GM12878 (cell line): ENCODE measurements around the gene IFI44L. TPM values are rescaled to one million over a fixed set of nuclear protein-coding genes. Genes with fewer than 3 reads are reported as not detected.
A peak's percentile ranks its signal among the peaks of the same experiment; 100 is the strongest.

Source experiments
- ATAC-seq: fragments of 200-7000 bp; cut with Tn5 transposase; 3 replicates; pipeline ENCODE4 v1.9.1; 2020; ENCODE audit warnings: mild to moderate bottlenecking, moderate library complexity
- BruUV-seq: library from RNA; stranded (reverse); fragments of 400-500 nt; replicated peaks from 2 replicates; lab custom pipeline; 2021; lab: Mats Ljungman, UMichigan
- CTCF ChIA-PET: fragments of 300-600 bp; sonication (Branson Sonifier 250); formaldehyde crosslinking; extraction: SDS; loops from one replicate; lab custom pipeline; 2021; ENCODE audit warnings: inconsistent platforms; lab: Yijun Ruan, JAX
- POLR2A ChIA-PET: fragments of 350-600 bp; formaldehyde crosslinking; extraction: SDS; loops from one replicate; lab custom pipeline; 2021; ENCODE audit warnings: inconsistent platforms; lab: Charles Lee
- RAD21 ChIA-PET: fragments of 300-600 bp; sonication (Branson Sonifier 250); formaldehyde crosslinking; loops from one replicate; lab custom pipeline; 2023; ENCODE audit warnings: antibody characterized with exemption; ENCODE audit not compliant: unreplicated experiment; lab: Charles Lee
- SMC1A ChIA-PET: fragments of 300-600 bp; sonication (Branson Sonifier 250); formaldehyde crosslinking; loops from one replicate; lab custom pipeline; 2023; ENCODE audit not compliant: unreplicated experiment, uncharacterized antibody; lab: Charles Lee
- DNase-seq: peaks from one replicate; pipeline ENCODE4 v3.0.0-alpha.2; 2011; ENCODE audit warnings: low read depth, low spot score
- FAIRE-seq: peaks from 3 replicates; lab custom pipeline; 2011; peaks lifted over from hg19 to GRCh38; lab: Jason Lieb, UNC
- H2AFZ ChIP-seq: 2 replicates; pipeline ENCODE4 v1.6.0; 2011; ENCODE audit warnings: low read depth, low read length, control low read depth; ENCODE audit not compliant: control insufficient read depth
- H3K27ac ChIP-seq: 2 replicates; pipeline ENCODE4 v1.5.1; 2011; ENCODE audit warnings: control low read depth; ENCODE audit not compliant: control insufficient read depth, insufficient read depth
- H3K27me3 ChIP-seq, 2 experiments: replicated peaks in 1 of 2; 2 replicates each; pipeline versions ENCODE4 v1.6.0 to v1.6.1; 2011; ENCODE audit warnings: low read length in 1 of 2; ENCODE audit not compliant: control insufficient read depth in 2 of 2, insufficient read depth in 2 of 2
- H3K36me3 ChIP-seq, 2 experiments: 2 replicates each; pipeline ENCODE4 v1.5.1; 2011; ENCODE audit warnings: low read length in 1 of 2; ENCODE audit not compliant: control insufficient read depth in 2 of 2, insufficient read depth in 2 of 2
- H3K4me1 ChIP-seq: 2 replicates; pipeline ENCODE4 v1.6.1; 2011; ENCODE audit warnings: mild to moderate bottlenecking, low read length, moderate library complexity, mixed read lengths; ENCODE audit not compliant: control insufficient read depth, insufficient read depth
- H3K4me2 ChIP-seq: 2 replicates; pipeline ENCODE4 v1.6.0; 2011; ENCODE audit warnings: control low read depth; ENCODE audit not compliant: control insufficient read depth, insufficient read depth
- H3K4me3 ChIP-seq: fragments of 200-600 bp; sonication (generic); 2 replicates; pipeline ENCODE4 v1.5.1; 2016
- H3K79me2 ChIP-seq: 2 replicates; pipeline ENCODE4 v1.6.0; 2011; ENCODE audit warnings: low read length; ENCODE audit not compliant: control insufficient read depth, insufficient read depth
- H3K9ac ChIP-seq: 2 replicates; pipeline ENCODE4 v1.8.0; 2011; ENCODE audit warnings: low read length, control low read depth, mixed read lengths; ENCODE audit not compliant: control insufficient read depth, insufficient read depth
- H3K9me3 ChIP-seq: replicated peaks from 3 replicates; pipeline ENCODE4 v1.5.1; 2011; ENCODE audit warnings: mild to moderate bottlenecking, low read length; ENCODE audit not compliant: control insufficient read depth, insufficient read depth
- H4K20me1 ChIP-seq: 2 replicates; pipeline ENCODE4 v1.6.0; 2011; ENCODE audit not compliant: control insufficient read depth, insufficient read depth
- BCL11A ChIP-seq: IDR thresholded peaks from 2 replicates; pipeline ENCODE4 v1.6.1; 2011; ENCODE audit warnings: low read depth, low read length
- BMI1 ChIP-seq: fragments of 450-650 bp; IDR thresholded peaks from 2 replicates; pipeline ENCODE4 v1.6.1; 2016; ENCODE audit warnings: mild to moderate bottlenecking, moderate library complexity, borderline replicate concordance
- CREB1 ChIP-seq: IDR thresholded peaks from 2 replicates; pipeline ENCODE4 v1.6.1; 2012; ENCODE audit warnings: low read depth, mild to moderate bottlenecking, inconsistent platforms
- HCFC1 ChIP-seq: fragments of 150-350 bp; IDR thresholded peaks from 2 replicates; pipeline ENCODE4 v1.6.1; 2014; ENCODE audit warnings: low read length
- IRF3 ChIP-seq: fragments of 450-650 bp; IDR thresholded peaks from 2 replicates; pipeline ENCODE4 v1.6.1; 2014; ENCODE audit warnings: mild to moderate bottlenecking
- MTA3 ChIP-seq: IDR thresholded peaks from 2 replicates; pipeline ENCODE4 v1.6.1; 2012; ENCODE audit warnings: low read length, inconsistent platforms, borderline replicate concordance
- NFIC ChIP-seq: IDR thresholded peaks from 2 replicates; pipeline ENCODE4 v1.6.1; 2012; ENCODE audit warnings: low read depth, mild to moderate bottlenecking, inconsistent platforms, low read length, moderate library complexity
- PML ChIP-seq: IDR thresholded peaks from 2 replicates; pipeline ENCODE4 v1.6.1; 2012; ENCODE audit warnings: low read length, inconsistent platforms
- RAD21 ChIP-seq: IDR thresholded peaks from 2 replicates; pipeline ENCODE4 v1.6.1; 2011; ENCODE audit warnings: mild to moderate bottlenecking, low read depth, low read length, moderate library complexity; ENCODE audit not compliant: insufficient read depth
- REST ChIP-seq: IDR thresholded peaks from 2 replicates; pipeline ENCODE4 v1.6.1; 2012; ENCODE audit warnings: mild to moderate bottlenecking, low read depth, low read length
- SUPT20H ChIP-seq: IDR thresholded peaks from 2 replicates; pipeline ENCODE4 v1.6.1; 2011; ENCODE audit warnings: low read depth, mild to moderate bottlenecking, low read length, moderate library complexity, borderline replicate concordance; ENCODE audit not compliant: control insufficient read depth
- USF1 ChIP-seq: IDR thresholded peaks from 2 replicates; pipeline ENCODE4 v1.6.1; 2011; ENCODE audit warnings: borderline replicate concordance, low read depth, mild to moderate bottlenecking, moderate library complexity, mixed read lengths, low read length; ENCODE audit not compliant: insufficient read depth; ENCODE audit errors: extremely low read length
- ZBTB4 ChIP-seq: fragments of 450-650 bp; formaldehyde crosslinking; IDR thresholded peaks from 2 replicates; pipeline ENCODE4 v1.4.0; 2022; ENCODE audit warnings: mild to moderate bottlenecking, moderate library complexity
- WGBS: methylation state at CpG from one replicate; pipeline ENCODE4 v1.1.6; 2016; ENCODE audit warnings: low lambda C conversion rate; ENCODE audit not compliant: insufficient replicate concordance, insufficient coverage; ENCODE audit errors: missing lambda C conversion rate; 5-methylcytosine and 5-hydroxymethylcytosine counted together
- in situ Hi-C: fragments of 300-500 bp; cut with MboI; formaldehyde crosslinking; loops from 9 replicates; pipeline ENCODE4 v1.14.3; 2018; ENCODE audit warnings: mixed read lengths
- intact Hi-C: fragments of 100-400 bp; cut with micrococcal nuclease; formaldehyde crosslinking; loops from one replicate; pipeline ENCODE4 v1.14.2; 2022; ENCODE audit not compliant: unreplicated experiment
- polyA plus RNA-seq, 11 experiments: library from polyadenylated mRNA; depleted of rRNA in 4 of 11; unstranded in 6 of 11; stranded (reverse) in 5 of 11; fragments of >200 nt; fragmentation: Nextera tagmentation in 4 of 11; fragmentation: Illumina TruSeq in 1 of 11; extraction: Ambion mirVana in 4 of 11; extraction: Trizol in 1 of 11; gene quantifications; 1 replicate in 1 of 11; 2 replicates in 10 of 11; pipeline versions ENCODE4 v1.2.1 to v1.2.3, GENCODE V29; 2011 to 2016; ENCODE audit warnings: inconsistent platforms in 2 of 11, missing spikeins in 2 of 11, low read depth in 1 of 11
- total RNA-seq, 4 experiments: library from RNA; depleted of rRNA in 3 of 4; stranded (reverse); fragments of >200 nt in 3 of 4; fragmentation: Illumina TruSeq in 1 of 4; extraction: Trizol in 1 of 4; gene quantifications; 2 replicates each; pipeline versions ENCODE4 v1.2.1 to v1.2.3, GENCODE V29; 2013 to 2021

Gene IFI44L
- total and polyA plus RNA-seq, 10 of the 15 experiments (the other 5 are each of a cell fraction or from before 2014, with no cell fraction given): 58.0 to 371 (median 173) TPM

GRCh38 chr1:78677788-78678187 is 57.5 kb downstream of the IFI44L start:
- Histone ChIP-seq H3K27ac (peak overlapping the region; percentile 29), H2AFZ (peak overlapping the region; percentile 48), H3K9me3 (no peaks in the 10 kb centered on the region; the same call in 2 of the 3 replicates), H3K9ac (no peak overlapping the region), H4K20me1 (no peaks in the 10 kb centered on the region), H3K4me1 (peaks cover 11% of the 10 kb centered on the region), H3K36me3 (no peaks in the 10 kb centered on the region; a peak in 1 of 4 replicates), H3K4me3 (no peak overlapping the region; the same call in 1 of the 2 replicates), H3K79me2 (no peaks in the 10 kb centered on the region), H3K27me3 (no peaks in the 10 kb centered on the region), H3K4me2 (peak overlapping the region; percentile 43)
- SMC1A ChIA-PET: interaction anchor here (0.7 to 3.3 kb wide), 10 partner anchors 13 to 547 kb away, joined by 3 to 25 read pairs (median 4); partner anchors contain the start of gene IFI44L
- CTCF ChIA-PET: interaction anchor here (0.7 to 3.6 kb wide), 18 partner anchors 8 to 1036 kb away, joined by 3 to 39 read pairs (median 4); partner anchors contain the start of gene IFI44L
- no TSS peak for BruUV-seq
- in situ Hi-C loops (no loop called here), intact Hi-C loops (loop anchor here (2.0 to 10.0 kb wide), 3 partner anchors 353 to 545 kb away; no protein-coding TSS in a partner anchor)
- FAIRE-seq: no peak
- POLR2A ChIA-PET: interaction anchor here (0.6 to 1.6 kb wide), 3 partner anchors 36 to 132 kb away, joined by 3 to 5 read pairs (median 5); no protein-coding TSS in a partner anchor
- DNase-seq: no peak
- RAD21 ChIA-PET: interaction anchor here (0.7 to 2.1 kb wide), 6 partner anchors 13 to 546 kb away, joined by 3 to 17 read pairs (median 3); no protein-coding TSS in a partner anchor
- no peak for ATAC-seq
- WGBS: 67% methylated on average over 3 of the region's 3 CpGs
- no peak for TF ChIP-seq PML
- TF ChIP-seq IRF3: no peak
- TF ChIP-seq RAD21: no peak
- no peak for TF ChIP-seq REST
- TF ChIP-seq SUPT20H: no peak
- no peak for TF ChIP-seq MTA3
- no peak for TF ChIP-seq NFIC
- no peak for TF ChIP-seq BCL11A
- no peak for TF ChIP-seq HCFC1
- no peak for TF ChIP-seq BMI1
- no peak for TF ChIP-seq CREB1
- no peak for TF ChIP-seq USF1
- no peak for TF ChIP-seq ZBTB4
